H9 (cell line): Measurements from ENCODE around the gene TNRC6C. TPM values are rescaled to one million over a fixed set of nuclear protein-coding genes. Genes with fewer than 3 reads are reported as not detected.
A peak's percentile ranks its signal among the peaks of the same experiment; 100 is the strongest.

Experiments used
- DNase-seq: peaks from one replicate; pipeline ENCODE4 v3.0.0-alpha.2; 2017
- H2AFZ ChIP-seq: one replicate; pipeline ENCODE4 v1.6.1; 2013; ENCODE audit warnings: mild to moderate bottlenecking, low read length, control low read depth, moderate library complexity
- H2AK5ac ChIP-seq: 2 replicates; pipeline ENCODE4 v1.6.1; 2013; ENCODE audit warnings: low read length, control low read depth, mixed read lengths; ENCODE audit not compliant: insufficient read length
- H2BK120ac ChIP-seq: one replicate; pipeline ENCODE4 v1.6.1; 2013; ENCODE audit warnings: low read depth, mild to moderate bottlenecking, low read length, control low read depth, inconsistent platforms; ENCODE audit not compliant: poor library complexity, severe bottlenecking
- H2BK12ac ChIP-seq: 2 replicates; pipeline ENCODE4 v1.6.1; 2013; ENCODE audit warnings: low read length, control low read depth, mixed read lengths, low read depth; ENCODE audit not compliant: insufficient read length
- H2BK15ac ChIP-seq: 2 replicates; pipeline ENCODE4 v1.6.1; 2013; ENCODE audit warnings: low read depth, low read length, control low read depth
- H2BK20ac ChIP-seq: one replicate; pipeline ENCODE4 v1.6.1; 2013; ENCODE audit warnings: low read depth, mild to moderate bottlenecking, low read length, control low read depth, inconsistent platforms; ENCODE audit not compliant: poor library complexity, severe bottlenecking
- H2BK5ac ChIP-seq: 2 replicates; pipeline ENCODE4 v1.6.1; 2013; ENCODE audit warnings: low read length, control low read depth, mixed read lengths; ENCODE audit not compliant: insufficient read length
- H3K14ac ChIP-seq: 2 replicates; pipeline ENCODE4 v1.6.1; 2013; ENCODE audit warnings: low read length, control low read depth; ENCODE audit not compliant: insufficient read depth
- H3K18ac ChIP-seq: 2 replicates; pipeline ENCODE4 v1.6.1; 2013; ENCODE audit warnings: low read depth, mild to moderate bottlenecking, mixed read lengths, low read length, control low read depth; ENCODE audit not compliant: insufficient read length
- H3K23ac ChIP-seq: 2 replicates; pipeline ENCODE4 v1.6.1; 2013; ENCODE audit warnings: low read length, control low read depth, mixed read lengths, low read depth; ENCODE audit not compliant: insufficient read length
- H3K23me2 ChIP-seq: 2 replicates; pipeline ENCODE4 v1.6.1; 2013; ENCODE audit warnings: low read depth, mild to moderate bottlenecking, mixed read lengths, low read length, control low read depth; ENCODE audit not compliant: insufficient read length, poor library complexity, severe bottlenecking
- H3K27ac ChIP-seq: 2 replicates; pipeline ENCODE4 v1.5.1; 2013; ENCODE audit warnings: low read length, control low read depth, mixed read lengths, low read depth; ENCODE audit not compliant: insufficient read length
- H3K27me3 ChIP-seq: 2 replicates; pipeline ENCODE4 v1.6.1; 2013; ENCODE audit warnings: low read length, control low read depth, inconsistent platforms; ENCODE audit not compliant: insufficient read depth
- H3K4ac ChIP-seq: 2 replicates; pipeline ENCODE4 v1.6.1; 2013; ENCODE audit warnings: low read depth, mild to moderate bottlenecking, control low read depth, inconsistent platforms, low read length, moderate library complexity
- H3K4me1 ChIP-seq: 2 replicates; pipeline ENCODE4 v1.6.1; 2013; ENCODE audit warnings: low read length, control low read depth, inconsistent platforms; ENCODE audit not compliant: insufficient read depth
- H3K4me2 ChIP-seq: 2 replicates; pipeline ENCODE4 v1.6.1; 2013; ENCODE audit warnings: low read length, control low read depth, mixed read lengths; ENCODE audit not compliant: insufficient read length, insufficient read depth
- H3K56ac ChIP-seq: 2 replicates; pipeline ENCODE4 v1.6.1; 2013; ENCODE audit warnings: low read depth, mild to moderate bottlenecking, mixed read lengths, low read length, control low read depth; ENCODE audit not compliant: insufficient read length
- H3K79me1 ChIP-seq: 2 replicates; pipeline ENCODE4 v1.6.1; 2013; ENCODE audit warnings: low read depth, mild to moderate bottlenecking, moderate library complexity, low read length, control low read depth, inconsistent platforms; ENCODE audit not compliant: insufficient read depth, poor library complexity, severe bottlenecking
- H3K79me2 ChIP-seq: 2 replicates; pipeline ENCODE4 v1.6.1; 2013; ENCODE audit warnings: low read length, control low read depth, inconsistent platforms; ENCODE audit not compliant: insufficient read depth
- H3K9ac ChIP-seq: 2 replicates; pipeline ENCODE4 v1.6.1; 2013; ENCODE audit warnings: low read length, control low read depth, mixed read lengths; ENCODE audit not compliant: insufficient read length; ENCODE audit errors: extremely low read depth
- H3K9me3 ChIP-seq: one replicate; pipeline ENCODE4 v1.6.1; 2013; ENCODE audit warnings: low read depth, low read length, inconsistent platforms; ENCODE audit not compliant: control insufficient read depth
- H3T11ph ChIP-seq: one replicate; pipeline ENCODE4 v1.6.1; 2013; ENCODE audit warnings: mild to moderate bottlenecking, low read length, control low read depth, inconsistent platforms
- H4K20me1 ChIP-seq: one replicate; pipeline ENCODE4 v1.6.1; 2013; ENCODE audit not compliant: control insufficient read depth, insufficient read length, insufficient read depth
- H4K5ac ChIP-seq: 2 replicates; pipeline ENCODE4 v1.6.1; 2013; ENCODE audit warnings: low read depth, mild to moderate bottlenecking, mixed read lengths, low read length, control low read depth; ENCODE audit not compliant: insufficient read length
- H4K8ac ChIP-seq: replicated peaks from 2 replicates; pipeline ENCODE4 v1.6.1; 2013; ENCODE audit warnings: low read length, control low read depth, mixed read lengths, low read depth; ENCODE audit not compliant: insufficient read length
- H4K91ac ChIP-seq: 2 replicates; pipeline ENCODE4 v1.6.1; 2013; ENCODE audit warnings: low read depth, mild to moderate bottlenecking, moderate library complexity, mixed read lengths, low read length, control low read depth; ENCODE audit not compliant: insufficient read length
- H3K27ac Mint-ChIP-seq, 3 experiments: 2 replicates in 2 of 3; 3 replicates in 1 of 3; pipeline ENCODE4 v1.8.0; 2020 to 2021; ENCODE audit warnings: mixed read lengths in 3 of 3, mild to moderate bottlenecking in 1 of 3, moderate library complexity in 1 of 3
- H3K27me3 Mint-ChIP-seq: 2 replicates; pipeline ENCODE4 v1.8.0; 2021; ENCODE audit warnings: low read depth, mild to moderate bottlenecking, moderate library complexity, mixed read lengths
- H3K36me3 Mint-ChIP-seq, 3 experiments: 2 replicates in 2 of 3; 3 replicates in 1 of 3; pipeline ENCODE4 v1.8.0; 2020 to 2021; ENCODE audit warnings: low read depth in 3 of 3, mixed read lengths in 3 of 3; ENCODE audit not compliant: insufficient read depth in 1 of 3
- H3K4me1 Mint-ChIP-seq, 2 experiments: 2 replicates each; pipeline ENCODE4 v1.8.0; 2020; ENCODE audit warnings: mixed read lengths in 2 of 2
- H3K4me3 Mint-ChIP-seq, 2 experiments: 2 replicates in 1 of 2; 3 replicates in 1 of 2; pipeline ENCODE4 v1.8.0; 2020 to 2021; ENCODE audit warnings: mild to moderate bottlenecking in 2 of 2, mixed read lengths in 2 of 2, moderate library complexity in 1 of 2
- H3K9me3 Mint-ChIP-seq, 2 experiments: 2 replicates in 1 of 2; 3 replicates in 1 of 2; pipeline ENCODE4 v1.8.0; 2020; ENCODE audit warnings: mild to moderate bottlenecking in 2 of 2, mixed read lengths in 2 of 2, moderate library complexity in 1 of 2
- WGBS: extraction: QIAGEN DNeasy Blood & Tissue Kit; methylation state at CpG from one replicate; pipeline ENCODE4 v1.1.7; 2013; ENCODE audit warnings: missing lambda C conversion rate, low lambda C conversion rate, mixed read lengths; ENCODE audit not compliant: insufficient read length; ENCODE audit errors: extremely low coverage; 5-methylcytosine and 5-hydroxymethylcytosine counted together
- total RNA-seq: library from RNA; stranded (reverse); gene quantifications from 2 replicates; pipeline ENCODE4 v1.2.1, GENCODE V29; 2021
- TF ChIP-seq, protein P1 (sequence below): fragments of 200-600 bp; sonication (generic); conservative IDR thresholded peaks from 3 replicates; pipeline ENCODE4 v1.8.0; 2021; ENCODE audit warnings: antibody characterized with exemption, mild to moderate bottlenecking

TNRC6C gene
- total RNA-seq, 1 experiment from 2014 or later, result 24.7 TPM

DNA sequence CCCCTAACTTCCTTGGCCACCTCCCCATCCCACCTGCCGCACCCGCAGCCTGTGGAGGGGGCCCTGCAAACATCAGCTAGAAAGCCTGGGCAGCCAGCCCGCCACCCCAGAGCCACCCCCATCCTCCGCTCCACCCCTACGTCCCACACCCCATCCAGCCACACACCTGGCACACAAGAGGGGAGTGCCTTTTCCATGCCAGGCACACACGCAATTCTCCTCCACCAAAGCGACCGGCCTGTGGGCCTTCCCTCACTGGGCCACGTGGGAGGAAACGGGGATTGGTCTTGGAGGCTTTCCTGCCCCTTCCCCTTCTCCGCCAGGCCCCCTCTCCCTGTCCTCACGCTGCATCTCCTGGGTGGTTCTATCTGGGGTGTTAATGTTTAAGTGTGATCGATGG, 48.7 kb upstream of the TNRC6C start:
- Histone ChIP-seq H2BK12ac (no peak overlapping the region), H2AFZ (no peak overlapping the region), H3K56ac (no peak overlapping the region), H3K9me3 (no peaks in the 10 kb centered on the region), H3K23me2 (no peaks in the 10 kb centered on the region), H2BK15ac (no peak overlapping the region; the same call in 1 of the 2 replicates), H2BK5ac (no peak overlapping the region), H3K4me2 (no peak overlapping the region), H3K79me1 (no peaks in the 10 kb centered on the region), H3K4ac (no peak overlapping the region), H3K23ac (no peak overlapping the region), H3K14ac (no peak overlapping the region), H2AK5ac (no peak overlapping the region), H2BK20ac (no peak overlapping the region), H2BK120ac (no peak overlapping the region), H3K79me2 (no peaks in the 10 kb centered on the region), H4K20me1 (no peaks in the 10 kb centered on the region), H3K27me3 (no peaks in the 10 kb centered on the region), H3K27ac (no peak overlapping the region), H3K4me1 (no peaks in the 10 kb centered on the region; the same call in 1 of the 2 replicates), H3K18ac (no peak overlapping the region), H4K91ac (no peak overlapping the region), H3K9ac (no peak overlapping the region), H4K5ac (no peak overlapping the region), H4K8ac (no peak overlapping the region), H3T11ph (no peak overlapping the region)
- Mint-ChIP-seq H3K4me1 (peaks cover 15 to 17% of the 10 kb centered on the region in 2 experiments), H3K9me3 (no peaks in the 10 kb centered on the region), H3K4me3 (no peak overlapping the region), H3K27ac (peak overlapping the region in 1 of 3 experiments; percentile 19; a peak in 2 of 7 replicates), H3K36me3 (no peaks in the 10 kb centered on the region; a peak in 1 of 7 replicates), H3K27me3 (peaks cover 17% of the 10 kb centered on the region)
- TF ChIP-seq, protein P1, sequence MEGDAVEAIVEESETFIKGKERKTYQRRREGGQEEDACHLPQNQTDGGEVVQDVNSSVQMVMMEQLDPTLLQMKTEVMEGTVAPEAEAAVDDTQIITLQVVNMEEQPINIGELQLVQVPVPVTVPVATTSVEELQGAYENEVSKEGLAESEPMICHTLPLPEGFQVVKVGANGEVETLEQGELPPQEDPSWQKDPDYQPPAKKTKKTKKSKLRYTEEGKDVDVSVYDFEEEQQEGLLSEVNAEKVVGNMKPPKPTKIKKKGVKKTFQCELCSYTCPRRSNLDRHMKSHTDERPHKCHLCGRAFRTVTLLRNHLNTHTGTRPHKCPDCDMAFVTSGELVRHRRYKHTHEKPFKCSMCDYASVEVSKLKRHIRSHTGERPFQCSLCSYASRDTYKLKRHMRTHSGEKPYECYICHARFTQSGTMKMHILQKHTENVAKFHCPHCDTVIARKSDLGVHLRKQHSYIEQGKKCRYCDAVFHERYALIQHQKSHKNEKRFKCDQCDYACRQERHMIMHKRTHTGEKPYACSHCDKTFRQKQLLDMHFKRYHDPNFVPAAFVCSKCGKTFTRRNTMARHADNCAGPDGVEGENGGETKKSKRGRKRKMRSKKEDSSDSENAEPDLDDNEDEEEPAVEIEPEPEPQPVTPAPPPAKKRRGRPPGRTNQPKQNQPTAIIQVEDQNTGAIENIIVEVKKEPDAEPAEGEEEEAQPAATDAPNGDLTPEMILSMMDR, result no peak
- no CpG with 5 or more reads among the region's 13 CpGs for WGBS
- DNase-seq, result no peak
